GM12878 (cell line): Measurements from ENCODE around the gene CREBBP. TPM values are rescaled to one million over a fixed set of nuclear protein-coding genes. Genes with fewer than 3 reads are reported as not detected.
A peak's percentile ranks its signal among the peaks of the same experiment; 100 is the strongest.

Experiments
- ATAC-seq: fragments of 200-7000 bp; cut with Tn5 transposase; 3 replicates; pipeline ENCODE4 v1.9.1; 2020; ENCODE audit warnings: mild to moderate bottlenecking, moderate library complexity
- BruUV-seq: library from RNA; stranded (reverse); fragments of 400-500 nt; replicated peaks from 2 replicates; lab custom pipeline; 2021; lab: Mats Ljungman, UMichigan
- CTCF ChIA-PET: fragments of 300-600 bp; sonication (Branson Sonifier 250); formaldehyde crosslinking; extraction: SDS; loops from one replicate; lab custom pipeline; 2021; ENCODE audit warnings: inconsistent platforms; lab: Yijun Ruan, JAX
- POLR2A ChIA-PET: fragments of 350-600 bp; formaldehyde crosslinking; extraction: SDS; loops from one replicate; lab custom pipeline; 2021; ENCODE audit warnings: inconsistent platforms; lab: Charles Lee
- RAD21 ChIA-PET: fragments of 300-600 bp; sonication (Branson Sonifier 250); formaldehyde crosslinking; loops from one replicate; lab custom pipeline; 2023; ENCODE audit warnings: antibody characterized with exemption; ENCODE audit not compliant: unreplicated experiment; lab: Charles Lee
- SMC1A ChIA-PET: fragments of 300-600 bp; sonication (Branson Sonifier 250); formaldehyde crosslinking; loops from one replicate; lab custom pipeline; 2023; ENCODE audit not compliant: unreplicated experiment, uncharacterized antibody; lab: Charles Lee
- DNase-seq: peaks from one replicate; pipeline ENCODE4 v3.0.0-alpha.2; 2011; ENCODE audit warnings: low read depth, low spot score
- FAIRE-seq: peaks from 3 replicates; lab custom pipeline; 2011; peaks lifted over from hg19 to GRCh38; lab: Jason Lieb, UNC
- H2AFZ ChIP-seq: 2 replicates; pipeline ENCODE4 v1.6.0; 2011; ENCODE audit warnings: low read depth, low read length, control low read depth; ENCODE audit not compliant: control insufficient read depth
- H3K27ac ChIP-seq: 2 replicates; pipeline ENCODE4 v1.5.1; 2011; ENCODE audit warnings: control low read depth; ENCODE audit not compliant: control insufficient read depth, insufficient read depth
- H3K27me3 ChIP-seq, 2 experiments: replicated peaks in 1 of 2; 2 replicates each; pipeline versions ENCODE4 v1.6.0 to v1.6.1; 2011; ENCODE audit warnings: low read length in 1 of 2; ENCODE audit not compliant: control insufficient read depth in 2 of 2, insufficient read depth in 2 of 2
- H3K36me3 ChIP-seq, 2 experiments: 2 replicates each; pipeline ENCODE4 v1.5.1; 2011; ENCODE audit warnings: low read length in 1 of 2; ENCODE audit not compliant: control insufficient read depth in 2 of 2, insufficient read depth in 2 of 2
- H3K4me1 ChIP-seq: 2 replicates; pipeline ENCODE4 v1.6.1; 2011; ENCODE audit warnings: mild to moderate bottlenecking, low read length, moderate library complexity, mixed read lengths; ENCODE audit not compliant: control insufficient read depth, insufficient read depth
- H3K4me2 ChIP-seq: 2 replicates; pipeline ENCODE4 v1.6.0; 2011; ENCODE audit warnings: control low read depth; ENCODE audit not compliant: control insufficient read depth, insufficient read depth
- H3K4me3 ChIP-seq: fragments of 200-600 bp; sonication (generic); 2 replicates; pipeline ENCODE4 v1.5.1; 2016
- H3K79me2 ChIP-seq: 2 replicates; pipeline ENCODE4 v1.6.0; 2011; ENCODE audit warnings: low read length; ENCODE audit not compliant: control insufficient read depth, insufficient read depth
- H3K9ac ChIP-seq: 2 replicates; pipeline ENCODE4 v1.8.0; 2011; ENCODE audit warnings: low read length, control low read depth, mixed read lengths; ENCODE audit not compliant: control insufficient read depth, insufficient read depth
- H3K9me3 ChIP-seq: replicated peaks from 3 replicates; pipeline ENCODE4 v1.5.1; 2011; ENCODE audit warnings: mild to moderate bottlenecking, low read length; ENCODE audit not compliant: control insufficient read depth, insufficient read depth
- H4K20me1 ChIP-seq: 2 replicates; pipeline ENCODE4 v1.6.0; 2011; ENCODE audit not compliant: control insufficient read depth, insufficient read depth
- CREM ChIP-seq: IDR thresholded peaks from 2 replicates; pipeline ENCODE4 v1.6.1; 2014; ENCODE audit warnings: antibody characterized with exemption, low read depth
- E2F4 ChIP-seq: IDR thresholded peaks from 2 replicates; pipeline ENCODE4 v1.6.1; 2012; ENCODE audit warnings: low read depth, low read length, improper control_type of control experiment
- GABPA ChIP-seq: IDR thresholded peaks from 2 replicates; pipeline ENCODE4 v1.6.1; 2014; ENCODE audit warnings: antibody characterized with exemption, low read depth, mild to moderate bottlenecking, inconsistent platforms
- GATAD2B ChIP-seq: fragments of 450-650 bp; conservative IDR thresholded peaks from 2 replicates; pipeline ENCODE4 v1.6.1; 2017; ENCODE audit warnings: low read depth, mild to moderate bottlenecking, moderate library complexity
- IRF4 ChIP-seq: IDR thresholded peaks from 2 replicates; pipeline ENCODE4 v1.6.1; 2011; ENCODE audit warnings: low read depth, low read length
- KAT2A ChIP-seq: conservative IDR thresholded peaks from 2 replicates; pipeline ENCODE4 v1.6.1; 2011; ENCODE audit warnings: low read depth, low read length; ENCODE audit not compliant: control insufficient read depth
- KDM1A ChIP-seq: fragments of 200-600 bp; sonication (generic); IDR thresholded peaks from 2 replicates; pipeline ENCODE4 v1.6.1; 2016; ENCODE audit warnings: borderline replicate concordance
- MYB ChIP-seq: fragments of 150-350 bp; IDR thresholded peaks from 2 replicates; pipeline ENCODE4 v1.6.1; 2014; ENCODE audit warnings: mild to moderate bottlenecking, low read depth, low read length, borderline replicate concordance
- SPI1 ChIP-seq: IDR thresholded peaks from 2 replicates; pipeline ENCODE4 v1.6.1; 2011; ENCODE audit warnings: low read depth, mild to moderate bottlenecking, low read length, moderate library complexity, borderline replicate concordance; ENCODE audit not compliant: insufficient read depth
- SREBF2 ChIP-seq: IDR thresholded peaks from 2 replicates; pipeline ENCODE4 v1.6.1; 2012; ENCODE audit warnings: mild to moderate bottlenecking, low read length
- SUZ12 ChIP-seq: fragments of 200-600 bp; sonication (generic); IDR thresholded peaks from one replicate; pipeline ENCODE4 v1.6.1; 2018; ENCODE audit warnings: antibody characterized with exemption, mild to moderate bottlenecking; ENCODE audit not compliant: unreplicated experiment
- TCF7 ChIP-seq: IDR thresholded peaks from 2 replicates; pipeline ENCODE4 v1.6.1; 2014; ENCODE audit warnings: antibody characterized with exemption, borderline replicate concordance
- WRNIP1 ChIP-seq: IDR thresholded peaks from 2 replicates; pipeline ENCODE4 v1.6.1; 2011; ENCODE audit warnings: low read depth, low read length, improper control_type of control experiment, borderline replicate concordance
- YBX1 ChIP-seq: fragments of 450-650 bp; IDR thresholded peaks from 2 replicates; pipeline ENCODE4 v1.6.1; 2016; ENCODE audit warnings: antibody characterized with exemption
- ZBTB33 ChIP-seq: fragments of 450-650 bp; IDR thresholded peaks from 2 replicates; pipeline ENCODE4 v1.6.1; 2017; ENCODE audit warnings: mild to moderate bottlenecking
- ZNF207 ChIP-seq: fragments of 450-650 bp; IDR thresholded peaks from 2 replicates; pipeline ENCODE4 v1.6.1; 2014; ENCODE audit warnings: antibody characterized with exemption, mild to moderate bottlenecking, borderline replicate concordance
- WGBS: methylation state at CpG from one replicate; pipeline ENCODE4 v1.1.6; 2016; ENCODE audit warnings: low lambda C conversion rate; ENCODE audit not compliant: insufficient replicate concordance, insufficient coverage; ENCODE audit errors: missing lambda C conversion rate; 5-methylcytosine and 5-hydroxymethylcytosine counted together
- in situ Hi-C: fragments of 300-500 bp; cut with MboI; formaldehyde crosslinking; loops from 9 replicates; pipeline ENCODE4 v1.14.3; 2018; ENCODE audit warnings: mixed read lengths
- intact Hi-C: fragments of 100-400 bp; cut with micrococcal nuclease; formaldehyde crosslinking; loops from one replicate; pipeline ENCODE4 v1.14.2; 2022; ENCODE audit not compliant: unreplicated experiment
- polyA plus RNA-seq, 11 experiments: library from polyadenylated mRNA; depleted of rRNA in 4 of 11; unstranded in 6 of 11; stranded (reverse) in 5 of 11; fragments of >200 nt; fragmentation: Nextera tagmentation in 4 of 11; fragmentation: Illumina TruSeq in 1 of 11; extraction: Ambion mirVana in 4 of 11; extraction: Trizol in 1 of 11; gene quantifications; 1 replicate in 1 of 11; 2 replicates in 10 of 11; pipeline versions ENCODE4 v1.2.1 to v1.2.3, GENCODE V29; 2011 to 2016; ENCODE audit warnings: inconsistent platforms in 2 of 11, missing spikeins in 2 of 11, low read depth in 1 of 11
- total RNA-seq, 4 experiments: library from RNA; depleted of rRNA in 3 of 4; stranded (reverse); fragments of >200 nt in 3 of 4; fragmentation: Illumina TruSeq in 1 of 4; extraction: Trizol in 1 of 4; gene quantifications; 2 replicates each; pipeline versions ENCODE4 v1.2.1 to v1.2.3, GENCODE V29; 2013 to 2021

Gene CREBBP
- total and polyA plus RNA-seq, 10 of the 15 experiments (the other 5 are each of a cell fraction or from before 2014, with no cell fraction given): 3.4 to 32.7 (median 7.9) TPM

- no peak for ATAC-seq
- peaks cover 45% of the 10 kb centered on the region for H3K4me1 ChIP-seq
- CTCF ChIA-PET: no interaction called here
These were observed 25.6 kb downstream of the CREBBP start for GRCh38 chr16:3854750-3855541.

More at GRCh38 chr16:3854750-3855541, 25.6 kb downstream of the CREBBP start:
- no peak overlapping the region for H3K4me2 ChIP-seq
- POLR2A ChIA-PET: no interaction called here
- no peak overlapping the region for H3K9ac ChIP-seq
- H3K9me3 ChIP-seq: no peaks in the 10 kb centered on the region
- no peaks in the 10 kb centered on the region for H3K27me3 ChIP-seq
- RAD21 ChIA-PET: no interaction called here
- FAIRE-seq (no peak), DNase-seq (no peak)
- peak overlapping the region; percentile 46 for H3K27ac ChIP-seq
- in situ Hi-C loops: no loop called here
- peaks cover 8% of the 10 kb centered on the region for H4K20me1 ChIP-seq
- H2AFZ ChIP-seq: no peak overlapping the region
- no peak overlapping the region for H3K4me3 ChIP-seq
- H3K36me3 ChIP-seq: peaks cover 11 to 15% of the 10 kb centered on the region in 2 experiments
- peaks cover 74% of the 10 kb centered on the region for H3K79me2 ChIP-seq
- SMC1A ChIA-PET: interaction anchor here (1.3 kb wide), 1 partner anchor 23 kb away, joined by 3 read pairs; no protein-coding TSS in a partner anchor
- WGBS: 93% methylated on average over 15 of the region's 19 CpGs
- intact Hi-C loops: loop anchor here (5.0 kb wide), 1 partner anchor 38 kb away; no protein-coding TSS in a partner anchor
- TF ChIP-seq E2F4 (no peak), GABPA (no peak), MYB (no peak), SPI1 (no peak), KAT2A (no peak), ZBTB33 (no peak), GATAD2B (no peak), YBX1 (no peak), SUZ12 (no peak), IRF4 (no peak), WRNIP1 (no peak), KDM1A (no peak), TCF7 (no peak), CREM (no peak), ZNF207 (no peak), SREBF2 (no peak)
- BruUV-seq: no TSS peak
